Gastroesophageal sphincter (tissue), 3 donors: ENCODE data around the gene POLD2.

Experiments
- CTCF ChIP-seq, 4 experiments: fragments of 200-600 bp in 2 of 4; fragments of 450-650 bp in 2 of 4; sonication (generic) in 1 of 4; IDR thresholded peaks; one replicate each; pipeline ENCODE4 v1.5.1; 2017 to 2019; ENCODE audit warnings: antibody characterized with exemption in 4 of 4, mild to moderate bottlenecking in 2 of 4, moderate library complexity in 2 of 4
- EP300 ChIP-seq: sonication (generic); formaldehyde crosslinking; IDR thresholded peaks from one replicate; pipeline ENCODE4 v1.6.1; 2017; ENCODE audit warnings: antibody characterized with exemption, mild to moderate bottlenecking

- TF ChIP-seq CTCF (IDR thresholded peaks at IDR 0.05) (no peak), EP300 (no peak)
Measured at GRCh38 chr7:44114586-44115310, 8.6 kb downstream of the POLD2 start.
